ENCODE results near the gene FBXL17.
"Not testable (repeated sequence)": the region's sequence is repeated elsewhere in the genome, so short reads cannot be mapped to it uniquely, and the experiment has no call there.

FBXL17 gene

GRCh38 chr5:108297042-108297601, 84.8 kb downstream of the FBXL17 start:
- DNase-seq = no peak

- no peak for DNase-seq
Measured at GRCh38 chr5:108295578-108296368, 86.1 kb downstream of the FBXL17 start.

GRCh38 chr5:108280960-108281569, 100.8 kb downstream of the FBXL17 start:
- DNase-seq = no peak

GRCh38 chr5:108280248-108280647, 101.7 kb downstream of the FBXL17 start:
- no peak for DNase-seq

- DNase-seq = no peak
Measured at GRCh38 chr5:108278285-108279240, 103.3 kb downstream of the FBXL17 start.

GRCh38 chr5:108276187-108277050, 105.5 kb downstream of the FBXL17 start:
- no peak for DNase-seq

GRCh38 chr5:108274080-108274479, 107.8 kb downstream of the FBXL17 start:
- not testable (repeated sequence) for DNase-seq

- DNase-seq = no peak
Measured at GRCh38 chr5:108271127-108271526, 110.8 kb downstream of the FBXL17 start.

GRCh38 chr5:108266242-108266641, 115.7 kb downstream of the FBXL17 start:
- no peak for DNase-seq

- DNase-seq = no peak
Measured at GRCh38 chr5:108264533-108264932, 117.4 kb downstream of the FBXL17 start.

GRCh38 chr5:108263338-108263737, 118.6 kb downstream of the FBXL17 start:
- DNase-seq = no peak

GRCh38 chr5:108260858-108261170, 121.1 kb downstream of the FBXL17 start:
- no peak for DNase-seq

GRCh38 chr5:108260117-108260857, 121.6 kb downstream of the FBXL17 start:
- DNase-seq = peak; percentile 56

- DNase-seq = no peak
Measured at GRCh38 chr5:108259306-108259705, 122.6 kb downstream of the FBXL17 start.

GRCh38 chr5:108257996-108258395, 123.9 kb downstream of the FBXL17 start:
- no peak for DNase-seq

- DNase-seq = no peak
Measured at GRCh38 chr5:108255468-108255867, 126.4 kb downstream of the FBXL17 start.

GRCh38 chr5:108251350-108251749, 130.5 kb downstream of the FBXL17 start:
- DNase-seq = no peak

GRCh38 chr5:108249785-108250426, 132.0 kb downstream of the FBXL17 start:
- DNase-seq = no peak

- no peak for DNase-seq
Measured at GRCh38 chr5:108249095-108249784, 132.7 kb downstream of the FBXL17 start.

Data from CD4-positive, alpha-beta T cell treated with Interleukin-15 for 1 hour (primary cell).